ENCODE measurements around the gene NOC4L. TPM values are rescaled to one million over a fixed set of nuclear protein-coding genes. Genes with fewer than 3 reads are reported as not detected.
A peak's percentile ranks its signal among the peaks of the same experiment; 100 is the strongest.

The NOC4L gene
- total RNA-seq, 1 donor from 2014 or later: 36.4 TPM

DNA sequence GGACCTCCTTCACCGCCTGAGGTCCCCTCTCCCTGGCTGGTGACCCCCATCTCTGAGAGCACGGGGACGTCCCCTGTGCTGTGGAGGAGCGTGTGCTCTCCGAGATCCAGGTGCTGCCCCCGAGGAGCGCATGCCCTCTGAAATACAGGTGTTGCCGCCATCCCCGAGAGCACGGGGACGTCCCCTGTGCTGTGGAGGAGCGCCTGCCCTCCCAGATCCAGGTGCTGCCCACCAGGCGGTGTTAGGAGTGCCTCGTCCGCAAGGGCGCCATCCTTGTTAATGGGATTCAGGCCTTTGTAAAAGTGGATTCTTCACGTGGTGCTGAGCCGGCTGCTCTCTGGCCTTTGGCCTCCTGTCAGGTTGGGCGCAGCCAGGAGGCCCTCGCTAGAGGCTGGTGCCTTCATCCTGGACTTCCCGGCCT, 10.1 kb downstream of the NOC4L start:
- Mint-ChIP-seq H3K4me3 (peak overlapping the region; percentile 47), H3K9me3 (no peaks in the 10 kb centered on the region), H3K4me1 (no peaks in the 10 kb centered on the region), H3K27ac (ENCODE audit: unreplicated experiment) (no peak overlapping the region), H3K27me3 (ENCODE audit: low read depth) (no peaks in the 10 kb centered on the region), H3K36me3 (ENCODE audit: low read depth) (no peaks in the 10 kb centered on the region)
- DNase-seq (ENCODE audit: low read depth, low spot score): no peak
- TF ChIP-seq, protein P1, sequence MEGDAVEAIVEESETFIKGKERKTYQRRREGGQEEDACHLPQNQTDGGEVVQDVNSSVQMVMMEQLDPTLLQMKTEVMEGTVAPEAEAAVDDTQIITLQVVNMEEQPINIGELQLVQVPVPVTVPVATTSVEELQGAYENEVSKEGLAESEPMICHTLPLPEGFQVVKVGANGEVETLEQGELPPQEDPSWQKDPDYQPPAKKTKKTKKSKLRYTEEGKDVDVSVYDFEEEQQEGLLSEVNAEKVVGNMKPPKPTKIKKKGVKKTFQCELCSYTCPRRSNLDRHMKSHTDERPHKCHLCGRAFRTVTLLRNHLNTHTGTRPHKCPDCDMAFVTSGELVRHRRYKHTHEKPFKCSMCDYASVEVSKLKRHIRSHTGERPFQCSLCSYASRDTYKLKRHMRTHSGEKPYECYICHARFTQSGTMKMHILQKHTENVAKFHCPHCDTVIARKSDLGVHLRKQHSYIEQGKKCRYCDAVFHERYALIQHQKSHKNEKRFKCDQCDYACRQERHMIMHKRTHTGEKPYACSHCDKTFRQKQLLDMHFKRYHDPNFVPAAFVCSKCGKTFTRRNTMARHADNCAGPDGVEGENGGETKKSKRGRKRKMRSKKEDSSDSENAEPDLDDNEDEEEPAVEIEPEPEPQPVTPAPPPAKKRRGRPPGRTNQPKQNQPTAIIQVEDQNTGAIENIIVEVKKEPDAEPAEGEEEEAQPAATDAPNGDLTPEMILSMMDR (conservative IDR thresholded peaks at IDR 0.05): no peak

GRCh38 chr12:132154941-132155770, 10.9 kb downstream of the NOC4L start:
- no peak for DNase-seq (ENCODE audit: low read depth, low spot score)
- Mint-ChIP-seq H3K4me1 (no peaks in the 10 kb centered on the region), H3K27me3 (ENCODE audit: low read depth) (no peaks in the 10 kb centered on the region), H3K36me3 (ENCODE audit: low read depth) (no peaks in the 10 kb centered on the region), H3K4me3 (no peak overlapping the region), H3K27ac (ENCODE audit: unreplicated experiment) (no peak overlapping the region), H3K9me3 (no peaks in the 10 kb centered on the region)
- TF ChIP-seq, protein P1 (conservative IDR thresholded peaks at IDR 0.05): no peak

GRCh38 chr12:132155771-132156572, 11.7 kb downstream of the NOC4L start:
- no peaks in the 10 kb centered on the region for H3K4me1 Mint-ChIP-seq
- DNase-seq (ENCODE audit: low read depth, low spot score): no peak

GRCh38 chr12:132156573-132157325, 12.5 kb downstream of the NOC4L start:
- Mint-ChIP-seq H3K36me3 (ENCODE audit: low read depth) (no peaks in the 10 kb centered on the region), H3K4me1 (no peaks in the 10 kb centered on the region), H3K27ac (ENCODE audit: unreplicated experiment) (no peak overlapping the region), H3K27me3 (ENCODE audit: low read depth) (peaks cover 1% of the 10 kb centered on the region), H3K9me3 (no peaks in the 10 kb centered on the region), H3K4me3 (no peak overlapping the region)
- DNase-seq (ENCODE audit: low read depth, low spot score): no peak
- TF ChIP-seq, protein P1 (conservative IDR thresholded peaks at IDR 0.05): no peak

More at GRCh38 chr12:132155771-132156572, 11.7 kb downstream of the NOC4L start:
- Mint-ChIP-seq H3K27me3 (ENCODE audit: low read depth) (no peaks in the 10 kb centered on the region), H3K4me3 (no peak overlapping the region), H3K9me3 (no peaks in the 10 kb centered on the region), H3K27ac (ENCODE audit: unreplicated experiment) (no peak overlapping the region), H3K36me3 (ENCODE audit: low read depth) (no peaks in the 10 kb centered on the region)
- TF ChIP-seq, protein P1 (conservative IDR thresholded peaks at IDR 0.05): no peak

DNA sequence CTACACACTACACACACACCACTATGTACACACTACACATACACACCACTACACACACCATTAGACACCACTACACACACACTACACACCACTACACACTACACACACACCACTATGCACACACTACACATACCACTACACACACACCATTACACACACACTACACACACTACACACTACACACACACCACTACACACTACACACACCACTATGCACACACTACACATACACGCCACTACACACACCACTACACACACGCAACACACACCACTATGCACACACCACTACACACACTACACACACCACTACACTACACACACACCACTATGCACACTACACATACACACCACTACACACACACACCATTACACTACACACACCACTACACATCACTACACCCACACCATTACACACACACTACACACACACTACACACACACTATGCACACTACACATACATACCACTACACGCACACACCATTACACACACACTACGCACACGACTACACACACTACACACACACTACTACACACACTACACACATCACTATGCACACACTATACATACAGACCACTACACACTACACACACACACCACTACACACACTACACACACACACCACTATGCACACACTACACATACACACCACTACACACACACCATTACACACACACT, 13.6 kb downstream of the NOC4L start:
- TF ChIP-seq, protein P1 (conservative IDR thresholded peaks at IDR 0.05): no peak
- Mint-ChIP-seq H3K9me3 (no peaks in the 10 kb centered on the region), H3K27ac (ENCODE audit: unreplicated experiment) (no peak overlapping the region), H3K4me3 (no peak overlapping the region), H3K27me3 (ENCODE audit: low read depth) (peaks cover 6% of the 10 kb centered on the region), H3K4me1 (no peaks in the 10 kb centered on the region), H3K36me3 (ENCODE audit: low read depth) (no peaks in the 10 kb centered on the region)
- DNase-seq (ENCODE audit: low read depth, low spot score): no peak

Measured in neural crest cell (in vitro differentiated cells).